Stimulated activated CD8-positive, alpha-beta memory T cell treated with anti-CD3 and anti-CD28 coated beads, Interleukin-7, amount 100 ng/mL, for 24 hours (primary cell): ENCODE data around the gene NSFL1C.
"Not testable (repeated sequence)": the region's sequence is repeated elsewhere in the genome, so short reads cannot be mapped to it uniquely, and the experiment has no call there.

ENCODE experiments used
- DNase-seq: peaks from one replicate; pipeline ENCODE4 v3.0.0-alpha.2; 2020; ENCODE audit warnings: low read depth

The NSFL1C gene

DNA sequence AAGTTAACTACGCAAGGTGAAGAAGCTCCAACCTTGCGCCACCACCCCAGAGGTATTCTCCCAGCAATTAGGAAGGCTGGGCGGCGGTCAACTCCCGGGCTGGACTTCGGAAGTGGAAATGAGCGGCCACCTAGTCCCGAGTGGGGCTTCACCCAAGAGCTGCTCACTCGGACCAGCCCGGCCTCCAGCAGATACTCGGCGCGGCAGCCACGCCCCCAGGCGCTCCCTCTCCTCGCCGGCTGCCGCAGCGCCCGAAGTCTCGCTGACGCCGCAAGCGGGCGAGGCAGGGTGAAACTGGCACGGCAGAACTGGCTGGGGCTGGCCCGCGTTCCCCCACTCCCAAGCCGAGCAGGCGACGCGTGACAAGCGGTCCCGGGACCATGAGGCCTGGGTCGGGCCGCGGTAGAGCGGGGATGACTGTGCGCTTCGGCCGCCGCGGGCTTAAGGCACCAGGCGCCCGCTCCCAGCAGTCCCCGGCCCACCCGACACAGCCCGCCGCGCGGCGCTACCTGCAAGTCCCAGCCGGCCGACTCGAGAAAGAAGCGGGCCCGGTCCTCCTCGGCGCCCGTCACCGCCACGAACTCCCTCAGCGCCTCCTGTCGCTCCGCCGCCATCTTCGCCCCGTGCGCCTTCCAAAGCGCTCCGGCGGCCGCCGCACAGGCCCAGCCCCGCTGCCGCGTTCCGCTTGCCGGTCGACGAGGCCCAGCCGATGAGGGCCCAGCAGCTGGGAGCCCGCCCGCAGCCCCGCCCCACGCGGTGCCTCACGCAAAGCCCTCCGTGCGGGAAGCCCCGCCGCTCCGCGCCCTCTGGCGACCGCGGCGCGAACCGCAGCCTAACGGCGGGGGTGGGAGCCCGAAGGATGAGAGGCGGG is at the start of gene NSFL1C:
NSFL1C (minus strand) TSS at position 639 of the 871 bp plus-strand sequence; CDS start at position 614, 25 bp downstream.
- peak; percentile 93 for DNase-seq

GRCh38 chr20:1513801-1514200 is 47.2 kb upstream of the NSFL1C start:
- no peak for DNase-seq

DNA sequence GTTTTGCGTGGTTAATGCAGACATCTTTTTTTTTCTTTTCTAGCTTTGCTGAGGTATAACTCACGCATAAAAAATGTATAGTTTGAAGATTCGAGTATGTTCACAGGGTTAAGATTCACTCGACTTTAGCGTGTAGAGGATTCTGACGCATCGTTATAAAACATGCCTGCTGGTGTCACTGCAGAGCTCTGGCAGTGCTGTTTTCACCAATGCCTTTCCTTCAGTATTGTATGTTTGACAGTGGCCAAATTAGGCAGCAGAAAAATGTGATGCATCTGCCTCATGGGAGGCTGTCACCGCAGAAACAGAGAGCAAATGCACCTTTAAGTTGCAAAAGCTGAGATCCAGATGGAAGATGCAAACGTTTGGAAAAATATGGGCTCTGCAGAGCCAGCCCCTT is 42.6 kb upstream of the NSFL1C start:
- no peak for DNase-seq

GRCh38 chr20:1508574-1508973 is 41.9 kb upstream of the NSFL1C start:
- no peak for DNase-seq

GRCh38 chr20:1507276-1507675 is 40.6 kb upstream of the NSFL1C start:
- DNase-seq = no peak

- DNase-seq = no peak
Observed at GRCh38 chr20:1505871-1506270, 39.2 kb upstream of the NSFL1C start.

GRCh38 chr20:1505361-1505760 is 38.7 kb upstream of the NSFL1C start:
- no peak for DNase-seq

GRCh38 chr20:1503564-1504227 is 37.0 kb upstream of the NSFL1C start:
- peak; percentile 45 for DNase-seq

DNA sequence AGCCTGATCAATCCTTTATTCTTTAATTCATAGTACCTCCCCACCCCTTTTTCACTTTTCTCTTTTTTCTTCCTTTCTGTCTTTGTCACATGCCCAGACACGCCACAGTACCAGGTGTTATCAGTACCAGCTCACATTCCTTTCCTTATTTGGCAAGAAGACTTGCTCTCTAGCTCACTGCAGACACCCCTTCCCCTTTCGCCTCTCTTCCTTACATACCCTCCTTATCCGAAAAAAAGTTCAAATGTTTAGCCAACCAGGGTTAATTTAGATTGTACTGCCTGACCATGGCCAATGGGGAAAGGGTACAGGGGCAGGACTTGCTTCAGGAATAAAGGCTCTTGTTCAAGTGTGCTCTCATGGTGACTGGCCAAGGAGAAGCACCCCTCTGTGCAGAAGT is 33.8 kb upstream of the NSFL1C start:
- DNase-seq = no peak

DNA sequence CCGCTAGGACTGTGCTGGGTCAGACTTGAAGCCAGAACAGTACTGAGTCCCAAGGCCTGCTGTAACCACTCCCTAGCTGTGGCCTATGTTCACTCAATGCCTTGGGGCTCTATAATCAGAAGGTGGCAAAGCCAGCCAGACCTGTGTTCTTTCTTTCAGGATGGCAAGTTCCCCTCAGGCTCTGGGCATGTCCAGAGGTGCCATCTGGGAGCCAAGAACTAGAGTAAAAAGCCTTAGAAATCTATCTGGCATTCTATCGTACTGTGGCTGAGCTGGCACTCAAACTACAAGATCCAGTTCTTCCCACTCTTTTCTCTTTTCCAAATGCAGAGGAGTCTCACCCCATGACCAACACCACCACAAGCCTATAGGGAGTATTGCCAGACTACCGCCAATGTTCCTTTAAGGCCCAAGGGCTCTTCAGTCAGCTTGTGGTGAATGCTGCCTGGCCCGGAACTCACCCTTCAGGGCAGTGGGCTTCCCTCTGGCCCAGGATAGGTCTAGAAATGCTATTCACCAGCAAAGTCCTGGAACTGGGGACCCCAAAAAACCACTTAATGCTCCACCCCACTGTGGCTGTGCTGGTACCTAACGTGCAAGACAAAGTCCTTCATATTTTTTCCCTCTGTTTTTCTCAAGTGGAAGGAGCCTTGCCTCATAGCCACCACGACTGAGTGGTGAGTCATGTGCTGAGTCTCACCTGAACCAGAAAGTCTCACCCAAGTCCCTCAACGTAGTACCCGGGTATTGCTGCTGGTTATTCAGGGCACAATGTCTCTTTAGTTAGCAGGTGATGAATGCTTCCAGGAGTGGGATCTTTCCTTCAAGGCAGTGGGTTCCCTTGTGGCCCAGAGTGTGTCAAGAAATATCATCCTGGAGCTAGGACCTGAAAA is 33.1 kb upstream of the NSFL1C start:
- DNase-seq = no peak

GRCh38 chr20:1497371-1497770 is 30.7 kb upstream of the NSFL1C start:
- not testable (repeated sequence) for DNase-seq

- no peak for DNase-seq
Observed at GRCh38 chr20:1496930-1497329, 30.3 kb upstream of the NSFL1C start.

- DNase-seq = no peak
Observed at GRCh38 chr20:1494436-1494835, 27.8 kb upstream of the NSFL1C start.

DNA sequence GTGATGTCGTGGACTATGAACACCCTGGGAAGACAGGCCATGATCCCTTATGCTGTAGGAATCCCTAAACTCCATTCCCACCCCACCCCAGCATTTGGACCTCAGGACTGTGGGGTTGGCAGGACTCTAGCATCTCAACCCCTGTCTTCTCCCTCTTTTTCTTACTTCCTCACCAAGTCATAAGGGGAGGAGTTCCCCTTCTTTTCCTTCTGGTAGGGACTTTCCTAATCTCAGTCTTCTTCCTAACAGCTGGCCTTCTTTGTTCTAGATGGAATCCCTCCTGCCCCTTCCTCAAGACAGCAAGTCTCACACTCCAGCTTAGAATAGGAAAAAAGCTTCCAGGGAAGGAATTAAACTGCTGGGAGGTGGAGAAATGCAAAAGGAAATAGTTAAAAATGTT is 26.9 kb upstream of the NSFL1C start:
- DNase-seq = no peak

- DNase-seq = no peak
Observed at GRCh38 chr20:1491860-1492642, 25.4 kb upstream of the NSFL1C start.

DNA sequence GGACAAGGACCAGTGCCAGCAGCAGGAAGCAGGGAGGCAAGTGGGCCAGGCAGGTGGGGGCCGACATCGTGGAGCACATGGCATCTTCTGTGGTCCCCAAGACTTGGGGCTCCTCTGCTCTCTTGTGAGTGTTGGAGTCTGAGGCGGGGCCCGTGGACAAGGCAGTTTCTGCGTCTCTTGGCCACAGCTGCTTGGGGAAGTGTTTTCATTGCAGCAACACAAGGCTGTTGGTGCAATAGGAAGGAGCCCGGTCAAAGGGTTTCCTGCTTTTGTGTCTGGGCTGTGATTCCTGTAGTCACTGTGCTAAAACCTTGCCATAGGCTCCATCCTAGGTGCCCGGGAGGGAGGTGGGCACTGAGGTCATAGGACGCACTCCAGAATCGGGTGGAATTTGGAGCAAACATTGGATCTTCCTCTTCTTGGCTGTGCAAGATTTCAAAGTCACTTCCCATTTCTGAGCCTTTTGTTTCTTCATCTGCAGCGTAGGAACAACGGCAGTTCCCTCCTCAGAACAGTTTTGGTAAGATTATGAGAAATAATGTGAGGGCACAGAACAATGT is 24.7 kb upstream of the NSFL1C start, which contains the start of gene SIRPB2:
SIRPB2 (minus strand) TSS at position 140 of the 560 bp plus-strand sequence; CDS start at position 79, 61 bp downstream.
- no peak for DNase-seq

DNA sequence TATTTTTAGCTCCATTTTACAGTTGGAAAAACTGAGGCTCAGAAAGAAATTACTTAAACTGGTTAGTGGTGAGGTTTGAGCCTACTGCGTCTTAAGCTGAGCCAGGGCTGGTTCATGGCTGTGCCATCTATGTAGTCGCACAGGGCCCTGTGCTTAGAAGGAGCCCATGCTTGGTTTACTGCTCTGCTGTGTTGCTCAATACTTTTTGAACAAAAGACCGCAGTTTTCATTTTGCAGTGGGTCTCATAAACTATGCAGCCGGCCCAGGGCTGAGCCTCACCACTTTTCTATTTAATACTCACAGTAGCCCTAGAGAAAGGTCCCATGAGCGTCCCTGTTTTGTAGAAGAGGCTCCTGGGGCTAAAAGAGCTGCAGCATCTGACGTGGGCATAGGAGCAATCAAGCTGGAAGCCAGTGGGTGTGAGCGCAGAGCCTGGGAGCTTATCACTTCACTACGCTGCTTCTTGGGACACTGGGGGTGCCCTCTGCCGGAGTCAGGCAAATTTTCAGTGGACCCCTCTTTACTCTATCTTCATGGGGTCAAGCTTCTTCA is 24.1 kb upstream of the NSFL1C start:
- DNase-seq = no peak

DNA sequence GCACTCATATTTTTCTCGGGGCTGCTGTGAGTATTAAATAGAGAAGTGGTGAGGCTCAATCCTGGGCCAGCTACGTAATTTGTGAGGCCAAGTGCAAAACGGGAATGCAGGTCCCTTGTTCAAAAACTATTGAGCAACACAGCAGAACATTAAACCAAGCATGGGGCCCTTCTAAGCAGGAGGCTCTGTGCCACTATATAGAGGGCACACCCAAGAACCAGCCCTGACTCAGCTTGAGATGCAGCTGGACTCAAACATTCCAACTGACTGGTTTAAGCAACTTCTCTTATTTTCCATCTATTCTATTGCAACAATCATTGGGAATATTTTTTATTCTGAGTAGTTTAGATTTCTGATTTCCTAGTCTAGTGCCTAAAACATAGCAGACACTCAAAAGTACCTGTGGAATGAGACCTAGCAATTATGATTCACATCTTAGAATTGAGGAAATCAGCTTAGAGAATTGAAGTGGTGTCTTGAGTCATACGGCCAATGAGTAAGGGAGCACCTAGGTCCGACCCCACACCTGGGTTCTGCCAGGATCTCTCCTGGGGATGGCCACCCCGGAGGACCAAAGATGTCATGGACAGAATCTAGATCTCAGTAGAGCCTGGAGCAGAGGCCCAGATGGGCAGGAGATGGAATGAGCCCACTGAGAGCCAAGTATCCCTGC is 23.3 kb upstream of the NSFL1C start:
- no peak for DNase-seq

- DNase-seq = no peak
Observed at GRCh38 chr20:1489325-1489724, 22.7 kb upstream of the NSFL1C start.

DNA sequence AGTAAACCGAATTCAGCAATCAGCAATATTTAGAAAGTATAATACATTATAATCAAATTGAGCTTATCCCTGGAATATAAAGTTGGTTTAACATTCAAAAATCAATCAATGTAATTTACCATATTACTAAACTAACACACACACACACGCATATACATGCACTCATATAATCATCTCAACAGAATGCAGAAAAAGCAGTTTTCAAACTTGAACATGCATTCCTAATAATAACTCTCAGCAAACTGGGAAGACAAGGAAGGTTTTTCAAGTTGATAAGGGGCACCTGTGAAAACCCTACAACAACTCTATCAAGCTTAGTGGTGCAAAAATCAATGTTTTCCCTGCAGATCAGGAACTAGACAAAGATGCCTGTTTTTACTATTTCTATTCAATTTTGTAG is 19.9 kb upstream of the NSFL1C start:
- DNase-seq = no peak
